ENCODE measurements around the gene BEND3. TPM values are rescaled to one million over a fixed set of nuclear protein-coding genes. Genes with fewer than 3 reads are reported as not detected.
"Not testable (repeated sequence)": the region's sequence is repeated elsewhere in the genome, so short reads cannot be mapped to it uniquely, and the experiment has no call there.

Gene BEND3
- total RNA-seq, 2 experiments from 2014 or later, result 5.8 to 6.3 TPM

- ChIA-PET POLR2A (no interaction called here), CTCF (no interaction called here)
- intact Hi-C loops (cut with micrococcal nuclease), result no loop called here
- ATAC-seq, result no peak
- no peak overlapping the region for H3K4me3 Mint-ChIP-seq
- H3K9me3 Mint-ChIP-seq, result no peaks in the 10 kb centered on the region
- H3K27me3 Mint-ChIP-seq, result no peaks in the 10 kb centered on the region
- H3K4me1 Mint-ChIP-seq (ENCODE audit: low read depth), result no peaks in the 10 kb centered on the region
- H3K36me3 Mint-ChIP-seq (ENCODE audit: low read depth), result no peaks in the 10 kb centered on the region
- H3K27ac Mint-ChIP-seq, result no peak overlapping the region
- TF ChIP-seq CTCF (IDR thresholded peaks at IDR 0.05), result no peak
- DNase-seq, result no peak
Measured at GRCh38 chr6:107154131-107154800, 39.0 kb upstream of the BEND3 start.

DNA sequence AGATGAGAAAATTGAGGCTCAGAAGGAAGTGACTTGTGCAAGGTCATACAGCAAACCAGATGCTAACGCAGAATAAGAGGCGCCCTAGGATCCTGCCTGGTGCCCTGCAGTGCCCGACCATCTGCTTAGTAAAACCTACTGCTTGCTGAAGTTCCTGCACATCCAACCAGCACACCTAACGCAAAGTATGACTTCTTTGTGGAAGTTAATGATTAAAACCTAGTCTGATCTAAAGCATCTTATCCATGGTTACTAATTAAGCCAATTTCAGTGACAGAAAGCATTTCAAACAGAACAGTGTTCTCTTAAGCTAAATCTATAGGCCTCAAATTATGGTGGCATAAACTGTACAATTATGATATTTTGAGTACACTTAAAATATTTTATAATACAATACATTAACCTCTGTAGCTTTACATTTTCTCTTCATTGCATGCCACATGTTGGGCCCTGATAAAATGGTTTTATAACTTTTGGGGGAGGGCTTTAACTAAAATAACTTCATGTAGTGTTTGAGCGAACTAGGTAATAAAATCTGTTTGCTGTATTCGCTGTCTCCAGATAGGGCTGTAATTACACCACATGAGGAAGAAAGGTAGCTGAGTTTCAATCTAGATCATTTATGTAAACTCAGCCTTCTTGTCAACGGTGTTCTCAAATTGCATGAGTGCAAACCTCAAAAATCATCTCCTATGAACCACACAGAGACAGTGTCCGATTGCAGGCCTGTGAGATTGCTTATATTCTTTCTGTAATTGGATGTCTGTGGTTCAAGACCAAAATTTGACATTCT lies 37.5 kb upstream of the BEND3 start:
- Mint-ChIP-seq H3K4me3 (no peak overlapping the region), H3K4me1 (ENCODE audit: low read depth) (no peaks in the 10 kb centered on the region), H3K27me3 (no peaks in the 10 kb centered on the region), H3K27ac (no peak overlapping the region), H3K36me3 (ENCODE audit: low read depth) (no peaks in the 10 kb centered on the region), H3K9me3 (no peaks in the 10 kb centered on the region)
- ATAC-seq (no peak), DNase-seq (no peak)
- ChIA-PET CTCF (no interaction called here), POLR2A (interaction anchor here (0.8 kb wide), 1 partner anchor 56 kb away, joined by 3 read pairs; no protein-coding TSS in a partner anchor)
- TF ChIP-seq CTCF (IDR thresholded peaks at IDR 0.05), result no peak
- intact Hi-C loops (cut with micrococcal nuclease), result no loop called here

GRCh38 chr6:107144666-107145065 lies 29.4 kb upstream of the BEND3 start:
- H3K27me3 Mint-ChIP-seq, result no peaks in the 10 kb centered on the region
- no peak overlapping the region for H3K27ac Mint-ChIP-seq
- no peak overlapping the region for H3K4me3 Mint-ChIP-seq
- TF ChIP-seq CTCF (IDR thresholded peaks at IDR 0.05), result no peak
- ChIA-PET POLR2A (no interaction called here), CTCF (no interaction called here)
- no peaks in the 10 kb centered on the region for H3K4me1 Mint-ChIP-seq (ENCODE audit: low read depth)
- H3K9me3 Mint-ChIP-seq, result no peaks in the 10 kb centered on the region
- intact Hi-C loops (cut with micrococcal nuclease), result no loop called here
- H3K36me3 Mint-ChIP-seq (ENCODE audit: low read depth), result no peaks in the 10 kb centered on the region
- ATAC-seq (no peak), DNase-seq (no peak)

GRCh38 chr6:107144014-107144413 lies 28.7 kb upstream of the BEND3 start:
- H3K4me3 Mint-ChIP-seq, result no peak overlapping the region
- no peak for ATAC-seq
- POLR2A ChIA-PET, result no interaction called here
- CTCF ChIA-PET, result no interaction called here
- H3K36me3 Mint-ChIP-seq (ENCODE audit: low read depth), result no peaks in the 10 kb centered on the region
- no peaks in the 10 kb centered on the region for H3K4me1 Mint-ChIP-seq (ENCODE audit: low read depth)
- H3K27ac Mint-ChIP-seq, result no peak overlapping the region
- DNase-seq, result no peak
- no peaks in the 10 kb centered on the region for H3K27me3 Mint-ChIP-seq
- intact Hi-C loops (cut with micrococcal nuclease), result no loop called here
- no peak for TF ChIP-seq CTCF (IDR thresholded peaks at IDR 0.05)
- H3K9me3 Mint-ChIP-seq, result no peaks in the 10 kb centered on the region

DNA sequence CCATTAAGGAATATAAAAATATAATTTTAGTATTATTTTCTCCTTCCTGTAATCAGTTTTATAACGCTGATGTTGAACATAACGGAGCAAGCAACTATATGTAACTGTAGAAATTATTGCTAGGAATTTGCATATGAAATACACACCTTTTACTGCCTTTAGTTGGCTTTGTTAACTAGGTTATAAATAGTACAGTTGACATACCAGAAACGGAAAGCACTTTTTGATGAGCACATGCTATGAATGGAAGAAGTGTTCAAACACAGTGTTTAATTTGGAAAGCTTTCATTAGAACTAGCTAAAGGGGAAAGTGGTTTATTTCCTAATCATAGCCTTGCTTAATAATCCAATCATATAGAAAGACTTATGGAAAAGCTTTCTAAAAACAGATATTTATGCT lies 25.3 kb upstream of the BEND3 start:
- no peak for DNase-seq
- H3K27me3 Mint-ChIP-seq, result no peaks in the 10 kb centered on the region
- H3K36me3 Mint-ChIP-seq (ENCODE audit: low read depth), result no peaks in the 10 kb centered on the region
- intact Hi-C loops (cut with micrococcal nuclease), result no loop called here
- H3K4me1 Mint-ChIP-seq (ENCODE audit: low read depth), result no peaks in the 10 kb centered on the region
- no peak for ATAC-seq
- ChIA-PET CTCF (interaction anchor here (1.2 kb wide), 1 partner anchor 113 kb away, joined by 4 read pairs; the partner anchor contains the start of gene MTRES1), POLR2A (no interaction called here)
- no peaks in the 10 kb centered on the region for H3K9me3 Mint-ChIP-seq
- H3K4me3 Mint-ChIP-seq, result no peak overlapping the region
- TF ChIP-seq CTCF (IDR thresholded peaks at IDR 0.05), result no peak
- no peak overlapping the region for H3K27ac Mint-ChIP-seq

GRCh38 chr6:107136324-107136723 lies 21.0 kb upstream of the BEND3 start:
- ATAC-seq; CTCF ChIA-PET; intact Hi-C loops (cut with micrococcal nuclease); H3K4me3 Mint-ChIP-seq; H3K36me3 Mint-ChIP-seq (ENCODE audit: low read depth); DNase-seq; H3K4me1 Mint-ChIP-seq (ENCODE audit: low read depth); POLR2A ChIA-PET; H3K27ac Mint-ChIP-seq; H3K9me3 Mint-ChIP-seq; H3K27me3 Mint-ChIP-seq: not testable (repeated sequence)

- DNase-seq; ATAC-seq; H3K36me3 Mint-ChIP-seq (ENCODE audit: low read depth); H3K27ac Mint-ChIP-seq; H3K4me3 Mint-ChIP-seq; intact Hi-C loops (cut with micrococcal nuclease); H3K9me3 Mint-ChIP-seq; CTCF ChIA-PET; H3K4me1 Mint-ChIP-seq (ENCODE audit: low read depth); POLR2A ChIA-PET; H3K27me3 Mint-ChIP-seq: not testable (repeated sequence)
Measured at GRCh38 chr6:107135048-107135680, 19.8 kb upstream of the BEND3 start.

Data from activated CD8-positive, alpha-beta T cell treated with anti-CD3 and anti-CD28 coated beads for 36 hours (primary cell).